Gastrocnemius medialis (tissue), 4 donors: ENCODE data around the gene IKZF3.

ENCODE experiments used
- CTCF ChIP-seq, 5 experiments: fragments of 450-650 bp in 3 of 5; fragments of 200-600 bp in 2 of 5; sonication (generic) in 2 of 5; IDR thresholded peaks in 4 of 5; conservative IDR thresholded peaks in 1 of 5; 1 replicate in 4 of 5; 2 replicates in 1 of 5; pipeline ENCODE4 v1.5.1; 2016 to 2019; ENCODE audit warnings: antibody characterized with exemption in 5 of 5, mild to moderate bottlenecking in 3 of 5, moderate library complexity in 3 of 5
- POLR2A ChIP-seq, 2 donors: fragments of 450-650 bp; IDR thresholded peaks; one replicate each; pipeline ENCODE4 v1.6.1; 2017; ENCODE audit warnings: antibody characterized with exemption in 2 of 2, mild to moderate bottlenecking in 2 of 2, moderate library complexity in 2 of 2

- TF ChIP-seq CTCF (IDR thresholded peaks at IDR 0.05 in 4 of 5, conservative IDR thresholded peaks at IDR 0.05 in 1 of 5): no peak
- TF ChIP-seq POLR2A (IDR thresholded peaks at IDR 0.05): no peak
Observed at GRCh38 chr17:39831588-39831987, 32.5 kb downstream of the IKZF3 start.
